IMR-90 (cell line): Measurements from ENCODE around the gene LPO. TPM values are rescaled to one million over a fixed set of nuclear protein-coding genes. Genes with fewer than 3 reads are reported as not detected.

ENCODE experiments used
- ATAC-seq: fragments of 200-7000 bp; cut with Tn5 transposase; 2 replicates; pipeline ENCODE4 v1.9.1; 2020; ENCODE audit warnings: low read depth, mild to moderate bottlenecking, moderate library complexity
- BruUV-seq: library from RNA; stranded (reverse); fragments of 400-500 nt; replicated peaks from 2 replicates; lab custom pipeline; 2021; lab: Mats Ljungman, UMichigan
- CTCF ChIA-PET: fragments of 300-600 bp; formaldehyde crosslinking; extraction: SDS; loops from one replicate; lab custom pipeline; 2021; ENCODE audit warnings: antibody characterized with exemption; lab: Yijun Ruan, JAX
- POLR2A ChIA-PET: fragments of 300-600 bp; sonication (Branson Sonifier 250); formaldehyde crosslinking; loops from one replicate; lab custom pipeline; 2022; ENCODE audit warnings: antibody characterized with exemption; ENCODE audit not compliant: unreplicated experiment; lab: Charles Lee
- DNase-seq: peaks from one replicate; pipeline ENCODE4 v3.0.0; 2013
- H2AFZ ChIP-seq: replicated peaks from 2 replicates; pipeline ENCODE3; 2013; ENCODE audit warnings: low read length, mild to moderate bottlenecking; ENCODE audit not compliant: poor library complexity
- H2AK5ac ChIP-seq: 2 replicates; pipeline ENCODE4 v1.6.1; 2013; ENCODE audit warnings: low read depth, low read length, inconsistent platforms
- H2AK9ac ChIP-seq: replicated peaks from 2 replicates; pipeline ENCODE3; 2013; ENCODE audit warnings: mild to moderate bottlenecking, low read depth, low read length, moderate library complexity; ENCODE audit not compliant: poor library complexity
- H2BK120ac ChIP-seq: 2 replicates; pipeline ENCODE4 v1.6.1; 2013; ENCODE audit warnings: low read depth, low read length, inconsistent platforms
- H2BK15ac ChIP-seq: 3 replicates; pipeline ENCODE4 v1.6.1; 2013; ENCODE audit warnings: low read depth, low read length, inconsistent platforms
- H2BK20ac ChIP-seq: 2 replicates; pipeline ENCODE4 v1.6.1; 2013; ENCODE audit warnings: low read depth, mild to moderate bottlenecking, inconsistent platforms, low read length, moderate library complexity
- H2BK5ac ChIP-seq: 2 replicates; pipeline ENCODE4 v1.6.1; 2013; ENCODE audit warnings: mild to moderate bottlenecking, low read depth, low read length, inconsistent platforms; ENCODE audit not compliant: poor library complexity, severe bottlenecking
- H3K14ac ChIP-seq: replicated peaks from 2 replicates; pipeline ENCODE4 v1.6.1; 2013; ENCODE audit warnings: low read depth, low read length, inconsistent platforms
- H3K18ac ChIP-seq: 2 replicates; pipeline ENCODE4 v1.6.1; 2013; ENCODE audit warnings: low read depth, low read length, control low read depth
- H3K23ac ChIP-seq: 2 replicates; pipeline ENCODE4 v1.6.1; 2013; ENCODE audit warnings: low read depth, low read length, inconsistent platforms
- H3K27ac ChIP-seq: 2 replicates; pipeline ENCODE4 v1.5.1; 2013; ENCODE audit warnings: mild to moderate bottlenecking, control low read depth, low read length; ENCODE audit not compliant: insufficient read depth
- H3K27me3 ChIP-seq: 2 replicates; pipeline ENCODE4 v1.6.1; 2013; ENCODE audit warnings: low read length; ENCODE audit not compliant: control insufficient read depth, insufficient read depth
- H3K36me3 ChIP-seq: 2 replicates; pipeline ENCODE4 v1.6.1; 2013; ENCODE audit warnings: low read length, mixed read lengths; ENCODE audit not compliant: control insufficient read depth, insufficient read depth
- H3K4ac ChIP-seq: 2 replicates; pipeline ENCODE4 v1.6.1; 2013; ENCODE audit warnings: low read depth, low read length, inconsistent platforms
- H3K4me1 ChIP-seq: 2 replicates; pipeline ENCODE4 v1.6.1; 2013; ENCODE audit warnings: low read length, mixed read lengths; ENCODE audit not compliant: control insufficient read depth, insufficient read depth
- H3K4me2 ChIP-seq: 2 replicates; pipeline ENCODE4 v1.6.1; 2013; ENCODE audit warnings: low read depth, mild to moderate bottlenecking, control low read depth, low read length, moderate library complexity
- H3K4me3 ChIP-seq: 2 replicates; pipeline ENCODE4 v1.5.1; 2013; ENCODE audit warnings: low read depth, mild to moderate bottlenecking, control low read depth, low read length, moderate library complexity; ENCODE audit not compliant: insufficient read depth
- H3K56ac ChIP-seq: 2 replicates; pipeline ENCODE4 v1.6.1; 2013; ENCODE audit warnings: low read length, inconsistent platforms; ENCODE audit not compliant: insufficient read depth; ENCODE audit errors: extremely low read depth
- H3K79me1 ChIP-seq, 2 experiments: 2 replicates each; pipeline ENCODE4 v1.6.1; 2013; ENCODE audit warnings: low read length in 2 of 2, inconsistent platforms in 1 of 2, low read depth in 1 of 2
- H3K9ac ChIP-seq: 2 replicates; pipeline ENCODE4 v1.6.1; 2013; ENCODE audit warnings: low read depth, low read length, control low read depth
- H3K9me1 ChIP-seq: 2 replicates; pipeline ENCODE4 v1.6.1; 2013; ENCODE audit warnings: low read length, inconsistent platforms; ENCODE audit not compliant: insufficient read depth
- H3K9me3 ChIP-seq: 2 replicates; pipeline ENCODE4 v1.6.1; 2013; ENCODE audit warnings: low read length; ENCODE audit not compliant: control insufficient read depth, insufficient read depth
- H4K20me1 ChIP-seq: 2 replicates; pipeline ENCODE4 v1.6.1; 2013; ENCODE audit warnings: low read length, inconsistent platforms; ENCODE audit not compliant: insufficient read depth
- H4K5ac ChIP-seq: 2 replicates; pipeline ENCODE4 v1.6.1; 2013; ENCODE audit warnings: mild to moderate bottlenecking, low read depth, low read length, control low read depth
- H4K8ac ChIP-seq, 2 experiments: 2 replicates each; pipeline ENCODE4 v1.6.1; 2013; ENCODE audit warnings: low read depth in 2 of 2, low read length in 2 of 2, control low read depth in 1 of 2, inconsistent platforms in 1 of 2
- H4K91ac ChIP-seq: 2 replicates; pipeline ENCODE4 v1.6.1; 2013; ENCODE audit warnings: low read depth, low read length, inconsistent platforms; ENCODE audit not compliant: insufficient read depth
- BHLHE40 ChIP-seq: fragments of 150-350 bp; IDR thresholded peaks from 2 replicates; pipeline ENCODE4 v1.6.1; 2016; ENCODE audit warnings: mild to moderate bottlenecking, low read depth, low read length
- CEBPB ChIP-seq: IDR thresholded peaks from 2 replicates; pipeline ENCODE4 v1.6.1; 2012; ENCODE audit warnings: low read depth, low read length, improper control_type of control experiment
- CHD1 ChIP-seq: IDR thresholded peaks from 2 replicates; pipeline ENCODE4 v1.6.1; 2012; ENCODE audit warnings: low read depth, low read length, improper control_type of control experiment
- CTCF ChIP-seq: conservative IDR thresholded peaks from 2 replicates; pipeline ENCODE4 v1.5.1; 2012; ENCODE audit warnings: mild to moderate bottlenecking, low read depth, low read length, improper control_type of control experiment
- ELK1 ChIP-seq: fragments of 150-350 bp; IDR thresholded peaks from 2 replicates; pipeline ENCODE4 v1.6.1; 2016; ENCODE audit warnings: low read depth, mild to moderate bottlenecking, low read length, moderate library complexity, borderline replicate concordance
- FOS ChIP-seq: fragments of 150-350 bp; IDR thresholded peaks from 2 replicates; pipeline ENCODE4 v1.6.1; 2016; ENCODE audit warnings: low read depth, low read length
- MAFK ChIP-seq: IDR thresholded peaks from 2 replicates; pipeline ENCODE4 v1.6.1; 2012; ENCODE audit warnings: low read depth, low read length, improper control_type of control experiment
- MAZ ChIP-seq: IDR thresholded peaks from 2 replicates; pipeline ENCODE4 v1.6.1; 2012; ENCODE audit warnings: low read depth, mild to moderate bottlenecking, low read length, improper control_type of control experiment, moderate library complexity, borderline replicate concordance
- MXI1 ChIP-seq: IDR thresholded peaks from 2 replicates; pipeline ENCODE4 v1.6.1; 2012; ENCODE audit warnings: low read depth, mild to moderate bottlenecking, low read length, moderate library complexity, borderline replicate concordance
- NFE2L2 ChIP-seq: fragments of 150-350 bp; IDR thresholded peaks from 2 replicates; pipeline ENCODE4 v1.6.1; 2016; ENCODE audit warnings: low read depth, mild to moderate bottlenecking, low read length
- POLR2A ChIP-seq: IDR thresholded peaks from 2 replicates; pipeline ENCODE4 v1.6.1; 2012; ENCODE audit warnings: mild to moderate bottlenecking, low read depth, low read length
- RAD21 ChIP-seq: IDR thresholded peaks from 2 replicates; pipeline ENCODE4 v1.6.1; 2012; ENCODE audit warnings: low read length, improper control_type of control experiment
- RCOR1 ChIP-seq: IDR thresholded peaks from 2 replicates; pipeline ENCODE4 v1.6.1; 2012; ENCODE audit warnings: mild to moderate bottlenecking, low read length, improper control_type of control experiment; ENCODE audit not compliant: insufficient replicate concordance
- RFX5 ChIP-seq: IDR thresholded peaks from 2 replicates; pipeline ENCODE4 v1.8.0; 2012; ENCODE audit warnings: low read depth, mild to moderate bottlenecking, low read length, moderate library complexity
- SMC3 ChIP-seq: fragments of 150-350 bp; IDR thresholded peaks from 2 replicates; pipeline ENCODE4 v1.6.1; 2016; ENCODE audit warnings: low read depth, mild to moderate bottlenecking, antibody characterized with exemption, low read length, moderate library complexity
- USF2 ChIP-seq: fragments of 150-350 bp; IDR thresholded peaks from 2 replicates; pipeline ENCODE4 v1.6.1; 2017; ENCODE audit warnings: mild to moderate bottlenecking, antibody characterized with exemption, low read length, low read depth
- WGBS, 2 experiments: methylation state at CpG; one replicate each; pipeline versions ENCODE4 v1.1.5 to v1.1.7; 2013; ENCODE audit warnings: missing lambda C conversion rate in 2 of 2; ENCODE audit not compliant: insufficient read length in 1 of 2; ENCODE audit errors: extremely low coverage in 2 of 2; 5-methylcytosine and 5-hydroxymethylcytosine counted together
- dilution Hi-C: fragments of 300-500 bp; cut with HindIII; formaldehyde crosslinking; loops from one replicate; pipeline ENCODE4 v1.14.3; 2018; ENCODE audit warnings: low sequenced_read_pairs; ENCODE audit not compliant: unreplicated experiment
- in situ Hi-C: fragments of 300-500 bp; cut with MboI; formaldehyde crosslinking; loops from 3 replicates; pipeline ENCODE4 v1.14.3; 2019; ENCODE audit warnings: low sequenced_read_pairs, inconsistent platforms, mixed read lengths
- intact Hi-C: fragments of 100-400 bp; cut with micrococcal nuclease; formaldehyde crosslinking; loops from 2 replicates; pipeline ENCODE4 v1.10.0; 2022
- polyA plus RNA-seq, 3 experiments: library from polyadenylated mRNA; depleted of rRNA; stranded (reverse); fragments of >200 nt; gene quantifications; 2 replicates each; pipeline ENCODE4 v1.2.3, GENCODE V29; 2012; ENCODE audit warnings: low replicate concordance in 1 of 3
- total RNA-seq: library from RNA; depleted of rRNA; stranded (reverse); fragments of >200 nt; gene quantifications from 2 replicates; pipeline ENCODE4 v1.2.3, GENCODE V29; 2012

Gene LPO
- total and polyA plus RNA-seq, 2 of the 4 experiments (the other 2 are of a cell fraction): not detected

- Histone ChIP-seq H4K20me1 (no peaks in the 10 kb centered on the region), H3K18ac (no peak overlapping the region), H3K23ac (no peak overlapping the region), H2AFZ (no peak overlapping the region), H3K14ac (no peak overlapping the region), H2BK120ac (no peak overlapping the region), H2AK9ac (no peak overlapping the region), H3K4ac (no peak overlapping the region), H3K4me1 (no peaks in the 10 kb centered on the region), H3K79me1 (no peaks in the 10 kb centered on the region), H3K9me1 (no peaks in the 10 kb centered on the region), H3K9ac (no peak overlapping the region), H3K4me2 (no peak overlapping the region), H3K27ac (no peak overlapping the region), H3K36me3 (no peaks in the 10 kb centered on the region), H2BK5ac (no peak overlapping the region), H3K56ac (no peak overlapping the region), H2BK15ac (no peak overlapping the region), H2AK5ac (no peak overlapping the region), H4K8ac (no peak overlapping the region), H2BK20ac (no peak overlapping the region), H3K4me3 (no peak overlapping the region), H3K27me3 (peaks cover 24% of the 10 kb centered on the region), H3K9me3 (no peaks in the 10 kb centered on the region), H4K5ac (no peak overlapping the region), H4K91ac (no peak overlapping the region)
- BruUV-seq: no TSS peak
- intact Hi-C loops (no loop called here), in situ Hi-C loops (no loop called here), dilution Hi-C loops (no loop called here)
- no CpG with 5 or more reads among the region's 2 CpGs for WGBS, 2 experiments
- DNase-seq (no peak), ATAC-seq (no peak)
- TF ChIP-seq SMC3 (no peak), CTCF (no peak), ELK1 (no peak), RAD21 (no peak), USF2 (no peak), NFE2L2 (no peak), MXI1 (no peak), MAZ (no peak), CEBPB (no peak), RFX5 (no peak), MAFK (no peak), POLR2A (no peak), BHLHE40 (no peak), CHD1 (no peak), FOS (no peak), RCOR1 (no peak)
- ChIA-PET POLR2A (no interaction called here), CTCF (no interaction called here)
Measured at GRCh38 chr17:58281511-58282011, 43.2 kb downstream of the LPO start.
